ENCODE results near the gene JAM3.
A peak's percentile ranks its signal among the peaks of the same experiment; 100 is the strongest.

JAM3 gene

DNA sequence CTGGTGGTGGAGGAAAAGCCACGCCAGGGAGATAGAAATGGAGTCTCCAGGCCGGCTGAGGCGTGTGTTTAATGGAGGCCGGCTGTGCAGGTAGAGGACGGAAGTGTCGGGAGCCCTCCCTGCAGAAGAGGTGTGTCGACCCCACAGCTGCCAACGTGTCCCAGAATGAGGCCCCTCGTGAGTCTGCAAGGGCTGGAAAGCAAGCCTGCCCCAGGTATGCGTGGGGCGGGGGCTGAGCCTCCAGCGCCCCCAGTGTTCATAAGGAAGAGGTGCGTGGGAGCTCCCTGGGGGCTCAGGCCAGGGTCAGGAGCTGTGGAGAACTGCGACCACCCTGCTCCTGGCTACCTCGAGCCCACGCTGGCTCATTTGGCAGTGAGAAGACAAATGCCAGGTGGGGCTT, 38.0 kb upstream of the JAM3 start:
- H3K4me3 ChIP-seq (ENCODE audit: low read depth in 1 of 2, low read length in 2 of 2): no peak overlapping the region
- peaks cover 15 to 18% of the 10 kb centered on the region in 2 donors for H3K27me3 ChIP-seq (ENCODE audit: control insufficient read depth in 1 of 2, insufficient read depth in 2 of 2, low read length in 2 of 2)
- H3K9me3 ChIP-seq (ENCODE audit: control insufficient read depth in 1 of 2, low read length in 2 of 2): no peaks in the 10 kb centered on the region
- H3K36me3 ChIP-seq (ENCODE audit: control insufficient read depth in 1 of 2, insufficient read depth in 2 of 2, low read length in 2 of 2): no peaks in the 10 kb centered on the region
- H3K4me1 ChIP-seq (ENCODE audit: control insufficient read depth in 1 of 2, insufficient read depth in 2 of 2, low read length in 2 of 2): peaks cover 12 to 17% of the 10 kb centered on the region in 2 donors
- no peak overlapping the region for H3K27ac ChIP-seq (ENCODE audit: low read depth, low read length)
- no peak overlapping the region for H3K9ac ChIP-seq (ENCODE audit: low read depth in 1 of 2, low read length in 2 of 2)

DNA sequence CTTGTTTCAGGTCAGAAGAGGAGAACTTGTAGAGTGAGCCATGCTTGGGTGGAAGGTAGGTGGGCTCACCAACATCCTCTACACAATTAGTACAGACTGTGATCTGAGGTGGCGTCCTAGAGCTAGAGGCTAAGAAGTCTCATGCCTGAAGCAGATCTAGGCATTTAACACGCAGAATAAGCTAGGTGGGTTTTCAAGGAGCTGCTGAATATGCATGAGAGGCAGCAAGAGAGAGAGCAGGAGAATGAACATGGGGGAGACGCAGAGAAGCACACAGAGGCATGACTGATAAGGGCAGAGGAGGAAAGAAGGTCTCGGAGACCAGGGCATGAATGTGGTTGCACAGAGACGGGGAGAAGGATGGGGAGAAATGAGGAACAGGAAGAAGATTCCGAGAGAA, 36.8 kb upstream of the JAM3 start:
- no peak overlapping the region for H3K27ac ChIP-seq (ENCODE audit: low read depth, low read length)

GRCh38 chr11:134032501-134033091, 36.3 kb upstream of the JAM3 start:
- Histone ChIP-seq H3K9ac (ENCODE audit: low read depth in 1 of 2, low read length in 2 of 2) (no peak overlapping the region), H3K27me3 (ENCODE audit: control insufficient read depth in 1 of 2, insufficient read depth in 2 of 2, low read length in 2 of 2) (peaks cover 7 to 13% of the 10 kb centered on the region in 2 donors), H3K36me3 (ENCODE audit: control insufficient read depth in 1 of 2, insufficient read depth in 2 of 2, low read length in 2 of 2) (no peaks in the 10 kb centered on the region), H3K9me3 (ENCODE audit: control insufficient read depth in 1 of 2, low read length in 2 of 2) (no peaks in the 10 kb centered on the region), H3K4me1 (ENCODE audit: control insufficient read depth in 1 of 2, insufficient read depth in 2 of 2, low read length in 2 of 2) (peaks cover 15 to 17% of the 10 kb centered on the region in 2 donors), H3K27ac (ENCODE audit: low read depth, low read length) (no peak overlapping the region), H3K4me3 (ENCODE audit: low read depth in 1 of 2, low read length in 2 of 2) (no peak overlapping the region)

More for the DNA sequence above, 36.8 kb upstream of the JAM3 start:
- Histone ChIP-seq H3K27me3 (ENCODE audit: control insufficient read depth in 1 of 2, insufficient read depth in 2 of 2, low read length in 2 of 2) (peaks cover 7 to 13% of the 10 kb centered on the region in 2 donors), H3K9me3 (ENCODE audit: control insufficient read depth in 1 of 2, low read length in 2 of 2) (no peaks in the 10 kb centered on the region), H3K4me3 (ENCODE audit: low read depth in 1 of 2, low read length in 2 of 2) (no peak overlapping the region), H3K36me3 (ENCODE audit: control insufficient read depth in 1 of 2, insufficient read depth in 2 of 2, low read length in 2 of 2) (no peaks in the 10 kb centered on the region), H3K4me1 (ENCODE audit: control insufficient read depth in 1 of 2, insufficient read depth in 2 of 2, low read length in 2 of 2) (peaks cover 12 to 17% of the 10 kb centered on the region in 2 donors), H3K9ac (ENCODE audit: low read depth in 1 of 2, low read length in 2 of 2) (no peak overlapping the region)

- H3K4me1 ChIP-seq (ENCODE audit: control insufficient read depth in 1 of 2, insufficient read depth in 2 of 2, low read length in 2 of 2): peaks cover 21 to 23% of the 10 kb centered on the region in 2 donors
- H3K27ac ChIP-seq (ENCODE audit: low read depth, low read length): peak overlapping the region; percentile 28
- H3K27me3 ChIP-seq (ENCODE audit: control insufficient read depth in 1 of 2, insufficient read depth in 2 of 2, low read length in 2 of 2): peaks cover 7 to 13% of the 10 kb centered on the region in 2 donors
- H3K9ac ChIP-seq (ENCODE audit: low read depth in 1 of 2, low read length in 2 of 2): no peak overlapping the region
- H3K36me3 ChIP-seq (ENCODE audit: control insufficient read depth in 1 of 2, insufficient read depth in 2 of 2, low read length in 2 of 2): no peaks in the 10 kb centered on the region
- H3K4me3 ChIP-seq (ENCODE audit: low read depth in 1 of 2, low read length in 2 of 2): peak overlapping the region in 1 of 2 donors; percentile 16
- H3K9me3 ChIP-seq (ENCODE audit: control insufficient read depth in 1 of 2, low read length in 2 of 2): no peaks in the 10 kb centered on the region
These were observed 35.6 kb upstream of the JAM3 start for GRCh38 chr11:134033276-134033675.

DNA sequence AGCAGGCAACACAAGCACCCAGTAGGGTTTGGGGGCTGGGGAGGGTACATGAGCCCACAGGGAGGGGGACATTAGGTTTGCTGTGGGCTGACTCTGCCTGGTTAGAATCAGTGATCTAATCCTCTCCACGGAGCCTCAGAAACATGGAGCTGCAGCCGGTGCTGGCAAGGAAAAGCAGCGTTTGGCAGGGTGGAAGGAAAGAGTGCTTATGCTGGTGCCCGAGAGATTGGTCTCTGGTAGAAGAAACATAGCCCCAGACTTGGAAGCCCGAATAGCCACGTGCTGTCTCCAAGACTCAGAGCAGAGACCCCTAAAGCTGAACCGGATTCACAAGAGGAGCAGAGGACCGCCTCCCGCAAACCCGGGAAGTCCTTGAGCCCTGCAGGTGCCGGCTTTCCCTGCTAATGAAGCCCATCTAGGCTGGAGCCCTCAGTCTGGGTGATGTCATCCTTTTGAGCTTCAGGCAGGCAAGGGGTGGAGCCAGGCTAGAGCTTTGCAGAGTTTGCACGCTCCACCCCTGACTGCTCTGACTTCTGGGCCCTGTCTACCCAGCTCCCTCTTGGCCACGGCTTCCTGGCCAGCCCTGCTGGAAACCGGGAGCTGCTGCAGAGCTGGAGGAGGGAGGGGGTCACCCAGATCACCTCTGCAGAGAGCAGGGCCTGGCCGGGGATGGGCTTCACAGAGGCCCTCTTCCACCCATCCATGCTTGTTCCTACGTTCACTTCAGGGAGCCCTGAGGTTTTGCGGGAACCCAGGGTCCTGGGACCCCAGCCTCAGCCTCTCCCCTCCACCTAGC, 35.0 kb upstream of the JAM3 start:
- Histone ChIP-seq H3K4me3 (ENCODE audit: low read depth in 1 of 2, low read length in 2 of 2) (peak overlapping the region; percentile 14 to 16), H3K9me3 (ENCODE audit: control insufficient read depth in 1 of 2, low read length in 2 of 2) (no peaks in the 10 kb centered on the region), H3K9ac (ENCODE audit: low read depth in 1 of 2, low read length in 2 of 2) (no peak overlapping the region), H3K27me3 (ENCODE audit: control insufficient read depth in 1 of 2, insufficient read depth in 2 of 2, low read length in 2 of 2) (peaks cover 7 to 13% of the 10 kb centered on the region in 2 donors), H3K4me1 (ENCODE audit: control insufficient read depth in 1 of 2, insufficient read depth in 2 of 2, low read length in 2 of 2) (peaks cover 21 to 23% of the 10 kb centered on the region in 2 donors), H3K36me3 (ENCODE audit: control insufficient read depth in 1 of 2, insufficient read depth in 2 of 2, low read length in 2 of 2) (no peaks in the 10 kb centered on the region), H3K27ac (ENCODE audit: low read depth, low read length) (peak overlapping the region; percentile 28)

DNA sequence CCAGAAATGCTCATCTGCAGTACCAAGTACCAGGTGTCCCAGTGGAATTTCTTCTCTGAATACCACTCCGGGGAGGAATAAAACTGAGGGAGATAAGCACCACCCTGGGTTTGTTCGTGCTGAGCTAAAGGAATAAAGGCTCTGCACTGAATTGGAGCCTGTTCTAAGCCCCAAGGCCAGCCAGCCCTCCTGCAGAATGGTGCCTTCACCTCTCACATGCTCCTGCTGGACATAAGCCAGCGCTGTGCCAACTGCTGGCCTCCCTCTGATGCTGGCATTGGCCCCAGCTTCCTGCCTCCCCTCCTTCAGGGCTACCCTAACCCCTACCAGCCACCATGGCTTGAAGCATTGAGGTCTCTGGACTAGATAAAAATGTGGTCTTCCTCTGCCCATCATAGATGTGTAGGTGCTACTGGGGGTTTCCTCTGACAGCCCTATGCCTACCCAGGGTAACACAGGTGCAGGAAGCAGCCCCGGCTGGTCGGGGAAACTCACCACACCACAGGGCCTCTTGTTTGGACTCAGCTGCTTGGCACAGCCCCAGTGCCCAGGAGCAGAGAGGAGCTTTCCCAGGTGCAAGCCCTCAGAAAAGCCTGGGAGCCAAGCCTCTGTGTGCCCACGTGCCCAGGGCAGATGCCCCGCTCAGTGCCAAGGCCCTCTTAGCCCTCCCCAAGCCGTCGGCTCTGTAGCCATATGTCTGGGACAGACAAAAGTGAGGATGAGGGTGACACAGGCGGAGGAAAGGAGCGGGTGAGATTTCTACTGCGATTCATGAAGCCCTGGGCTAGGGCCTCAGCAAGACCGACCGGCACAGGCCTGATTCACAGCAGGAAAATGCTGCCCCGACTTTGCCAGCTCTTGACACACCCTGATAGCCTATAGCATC, 34.1 kb upstream of the JAM3 start:
- Histone ChIP-seq H3K4me3 (ENCODE audit: low read depth in 1 of 2, low read length in 2 of 2) (no peak overlapping the region), H3K36me3 (ENCODE audit: control insufficient read depth in 1 of 2, insufficient read depth in 2 of 2, low read length in 2 of 2) (no peaks in the 10 kb centered on the region), H3K9me3 (ENCODE audit: control insufficient read depth in 1 of 2, low read length in 2 of 2) (no peaks in the 10 kb centered on the region), H3K9ac (ENCODE audit: low read depth in 1 of 2, low read length in 2 of 2) (no peak overlapping the region), H3K4me1 (ENCODE audit: control insufficient read depth in 1 of 2, insufficient read depth in 2 of 2, low read length in 2 of 2) (peaks cover 21 to 23% of the 10 kb centered on the region in 2 donors), H3K27ac (ENCODE audit: low read depth, low read length) (no peak overlapping the region), H3K27me3 (ENCODE audit: control insufficient read depth in 1 of 2, insufficient read depth in 2 of 2, low read length in 2 of 2) (peaks cover 7 to 13% of the 10 kb centered on the region in 2 donors)

- H3K4me1 ChIP-seq (ENCODE audit: control insufficient read depth in 1 of 2, insufficient read depth in 2 of 2, low read length in 2 of 2): peaks cover 21 to 23% of the 10 kb centered on the region in 2 donors
- H3K27ac ChIP-seq (ENCODE audit: low read depth, low read length): peak overlapping the region; percentile 37
- peaks cover 7 to 13% of the 10 kb centered on the region in 2 donors for H3K27me3 ChIP-seq (ENCODE audit: control insufficient read depth in 1 of 2, insufficient read depth in 2 of 2, low read length in 2 of 2)
- no peaks in the 10 kb centered on the region for H3K9me3 ChIP-seq (ENCODE audit: control insufficient read depth in 1 of 2, low read length in 2 of 2)
- no peaks in the 10 kb centered on the region for H3K36me3 ChIP-seq (ENCODE audit: control insufficient read depth in 1 of 2, insufficient read depth in 2 of 2, low read length in 2 of 2)
- peak overlapping the region; percentile 76 to 85 for H3K4me3 ChIP-seq (ENCODE audit: low read depth in 1 of 2, low read length in 2 of 2)
- peak overlapping the region; percentile 6 to 57 for H3K9ac ChIP-seq (ENCODE audit: low read depth in 1 of 2, low read length in 2 of 2)
These were observed 32.3 kb upstream of the JAM3 start for GRCh38 chr11:134036492-134037045.

- H3K27ac ChIP-seq (ENCODE audit: low read depth, low read length): peak overlapping the region; percentile 30
- H3K9me3 ChIP-seq (ENCODE audit: control insufficient read depth in 1 of 2, low read length in 2 of 2): no peaks in the 10 kb centered on the region
- H3K9ac ChIP-seq (ENCODE audit: low read depth in 1 of 2, low read length in 2 of 2): peak overlapping the region; percentile 43 to 57
- peaks cover 21 to 23% of the 10 kb centered on the region in 2 donors for H3K4me1 ChIP-seq (ENCODE audit: control insufficient read depth in 1 of 2, insufficient read depth in 2 of 2, low read length in 2 of 2)
- peak overlapping the region; percentile 76 to 85 for H3K4me3 ChIP-seq (ENCODE audit: low read depth in 1 of 2, low read length in 2 of 2)
- no peaks in the 10 kb centered on the region for H3K36me3 ChIP-seq (ENCODE audit: control insufficient read depth in 1 of 2, insufficient read depth in 2 of 2, low read length in 2 of 2)
- H3K27me3 ChIP-seq (ENCODE audit: control insufficient read depth in 1 of 2, insufficient read depth in 2 of 2, low read length in 2 of 2): peaks cover 7 to 10% of the 10 kb centered on the region in 2 donors
These were observed 31.6 kb upstream of the JAM3 start for GRCh38 chr11:134037046-134037908.

DNA sequence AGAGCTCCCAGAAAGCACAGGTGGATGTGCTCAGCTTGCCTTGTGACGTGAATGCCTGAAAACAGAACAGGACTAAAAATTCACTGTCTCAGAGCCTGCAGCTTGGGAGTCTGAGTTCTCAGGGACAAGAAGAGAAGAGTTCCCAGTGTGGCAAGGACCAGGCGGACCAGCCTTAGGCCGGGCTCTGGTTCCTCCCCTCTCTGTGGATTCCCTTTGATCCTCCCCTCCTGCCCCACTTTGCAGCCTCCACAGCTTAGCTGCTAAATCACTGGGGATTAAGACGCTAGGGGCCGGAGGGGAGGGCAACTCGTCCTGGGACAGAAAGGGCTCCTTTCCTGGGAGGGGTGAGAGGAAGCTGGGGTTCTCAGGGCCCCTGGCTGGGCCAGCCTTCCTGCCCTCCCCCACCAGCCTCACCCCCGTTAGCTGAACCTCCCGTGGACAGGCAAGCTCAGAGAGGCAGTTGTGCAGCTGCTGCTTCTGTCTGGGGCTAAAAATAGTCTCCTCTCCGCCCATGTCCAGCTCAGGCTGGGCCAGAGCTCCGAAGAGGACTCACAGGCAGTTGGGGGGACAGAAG, 29.9 kb upstream of the JAM3 start:
- Histone ChIP-seq H3K4me1 (ENCODE audit: control insufficient read depth in 1 of 2, insufficient read depth in 2 of 2, low read length in 2 of 2) (peaks cover 13 to 14% of the 10 kb centered on the region in 2 donors), H3K36me3 (ENCODE audit: control insufficient read depth in 1 of 2, insufficient read depth in 2 of 2, low read length in 2 of 2) (no peaks in the 10 kb centered on the region), H3K9me3 (ENCODE audit: control insufficient read depth in 1 of 2, low read length in 2 of 2) (no peaks in the 10 kb centered on the region), H3K27ac (ENCODE audit: low read depth, low read length) (no peak overlapping the region), H3K4me3 (ENCODE audit: low read depth in 1 of 2, low read length in 2 of 2) (no peak overlapping the region), H3K9ac (ENCODE audit: low read depth in 1 of 2, low read length in 2 of 2) (no peak overlapping the region), H3K27me3 (ENCODE audit: control insufficient read depth in 1 of 2, insufficient read depth in 2 of 2, low read length in 2 of 2) (no peaks in the 10 kb centered on the region)
